ENCODE data around the gene SPAAR. TPM values are rescaled to one million over a fixed set of nuclear protein-coding genes. Genes with fewer than 3 reads are reported as not detected.

Gene SPAAR
- polyA plus RNA-seq, 1 donor (not counting 4 experiments of a cell fraction or from before 2014, with no cell fraction given), result not detected

DNA sequence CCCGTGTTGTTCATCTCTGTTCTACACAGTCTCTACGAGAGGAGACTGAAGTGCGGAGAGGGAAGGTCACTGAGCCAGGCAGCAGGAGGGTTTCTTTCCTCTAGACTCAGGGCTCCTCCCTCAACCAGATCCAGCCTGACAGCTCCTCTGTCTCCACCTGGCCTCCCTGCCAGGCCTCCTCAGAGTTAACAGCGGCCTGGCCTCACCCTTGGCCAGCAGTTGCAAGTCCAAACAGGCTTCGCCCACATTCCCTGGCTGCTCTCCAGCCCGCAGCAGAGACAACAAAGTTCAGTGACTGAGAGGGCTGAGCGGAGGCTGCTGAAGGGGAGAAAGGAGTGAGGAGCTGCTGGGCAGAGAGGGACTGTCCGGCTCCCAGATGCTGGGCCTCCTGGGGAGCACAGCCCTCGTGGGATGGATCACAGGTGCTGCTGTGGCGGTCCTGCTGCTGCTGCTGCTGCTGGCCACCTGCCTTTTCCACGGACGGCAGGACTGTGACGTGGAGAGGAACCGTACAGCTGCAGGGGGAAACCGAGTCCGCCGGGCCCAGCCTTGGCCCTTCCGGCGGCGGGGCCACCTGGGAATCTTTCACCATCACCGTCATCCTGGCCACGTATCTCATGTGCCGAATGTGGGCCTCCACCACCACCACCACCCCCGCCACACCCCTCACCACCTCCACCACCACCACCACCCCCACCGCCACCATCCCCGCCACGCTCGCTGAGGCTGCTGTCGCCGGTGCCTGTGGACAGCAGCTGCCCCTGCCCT, 3.2 kb upstream of the SPAAR start, which contains the start of gene HRCT1:
TSS of gene HRCT1 (plus strand) at position 291 of the 768 bp plus-strand sequence. CDS start at position 377, 86 bp downstream.
- no peaks in the 10 kb centered on the region for H3K27me3 ChIP-seq (ENCODE audit: control insufficient read depth, extremely low read depth, insufficient read depth, low read length)
- DNase-seq (ENCODE audit: low read depth, low spot score) (peak; percentile 84), FAIRE-seq (peak; percentile 92)
- H3K36me3 ChIP-seq (ENCODE audit: control insufficient read depth in 2 of 2, extremely low read depth in 1 of 2, insufficient read depth in 2 of 2, low read length in 2 of 2), result no peaks in the 10 kb centered on the region
- no peaks in the 10 kb centered on the region for H3K9me1 ChIP-seq (ENCODE audit: control insufficient read depth, extremely low read depth, insufficient read depth, low read length)
- no peak within 1 kb of the TSS for H3K9ac ChIP-seq (ENCODE audit: control insufficient read depth, extremely low read depth, insufficient read depth, low read length)
- peaks cover 36% of the 10 kb centered on the region for H3K4me1 ChIP-seq (ENCODE audit: control insufficient read depth, extremely low read depth, insufficient read depth, low read length)
- dilution Hi-C loops (cut with MboI; ENCODE audit: extremely low pct_ligation_motif_present, low sequenced_read_pairs), result no loop called here
- no peaks in the 10 kb centered on the region for H3K9me3 ChIP-seq (ENCODE audit: control insufficient read depth, low read depth, low read length)
- TF ChIP-seq EZH2 (IDR thresholded peaks at IDR 0.05; ENCODE audit: low read length), result no peak
- TF ChIP-seq, protein P1, sequence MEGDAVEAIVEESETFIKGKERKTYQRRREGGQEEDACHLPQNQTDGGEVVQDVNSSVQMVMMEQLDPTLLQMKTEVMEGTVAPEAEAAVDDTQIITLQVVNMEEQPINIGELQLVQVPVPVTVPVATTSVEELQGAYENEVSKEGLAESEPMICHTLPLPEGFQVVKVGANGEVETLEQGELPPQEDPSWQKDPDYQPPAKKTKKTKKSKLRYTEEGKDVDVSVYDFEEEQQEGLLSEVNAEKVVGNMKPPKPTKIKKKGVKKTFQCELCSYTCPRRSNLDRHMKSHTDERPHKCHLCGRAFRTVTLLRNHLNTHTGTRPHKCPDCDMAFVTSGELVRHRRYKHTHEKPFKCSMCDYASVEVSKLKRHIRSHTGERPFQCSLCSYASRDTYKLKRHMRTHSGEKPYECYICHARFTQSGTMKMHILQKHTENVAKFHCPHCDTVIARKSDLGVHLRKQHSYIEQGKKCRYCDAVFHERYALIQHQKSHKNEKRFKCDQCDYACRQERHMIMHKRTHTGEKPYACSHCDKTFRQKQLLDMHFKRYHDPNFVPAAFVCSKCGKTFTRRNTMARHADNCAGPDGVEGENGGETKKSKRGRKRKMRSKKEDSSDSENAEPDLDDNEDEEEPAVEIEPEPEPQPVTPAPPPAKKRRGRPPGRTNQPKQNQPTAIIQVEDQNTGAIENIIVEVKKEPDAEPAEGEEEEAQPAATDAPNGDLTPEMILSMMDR (optimal IDR thresholded peaks at IDR 0.05 in 1 of 3, IDR thresholded peaks at IDR 0.05 in 1 of 3, conservative IDR thresholded peaks at IDR 0.05 in 1 of 3; ENCODE audit: extremely low read depth in 1 of 3, insufficient read depth in 2 of 3, low read length in 3 of 3), result no peak
- H3K4me3 ChIP-seq (ENCODE audit: control insufficient read depth in 2 of 3, extremely low read depth in 1 of 3, insufficient read depth in 2 of 3, low read depth in 1 of 3, low read length in 3 of 3), result no peak within 1 kb of the TSS
- H3K79me2 ChIP-seq (ENCODE audit: control insufficient read depth, insufficient read depth, low read length), result no peaks in the 10 kb centered on the region
- no peak within 1 kb of the TSS for H2AFZ ChIP-seq (ENCODE audit: control insufficient read depth, low read length)
- H3K27ac ChIP-seq (ENCODE audit: control insufficient read depth, insufficient read depth, low read length), result no peak within 1 kb of the TSS
- H3K4me2 ChIP-seq (ENCODE audit: control insufficient read depth, extremely low read depth, insufficient read depth, low read depth, low read length), result peak within 1 kb of the TSS; percentile 31
- H4K20me1 ChIP-seq (ENCODE audit: control insufficient read depth, extremely low read depth, insufficient read depth, low read length), result no peaks in the 10 kb centered on the region

- H3K9me1 ChIP-seq (ENCODE audit: control insufficient read depth, extremely low read depth, insufficient read depth, low read length), result no peaks in the 10 kb centered on the region
- H3K9me3 ChIP-seq (ENCODE audit: control insufficient read depth, low read depth, low read length), result no peaks in the 10 kb centered on the region
- no peak overlapping the region for H3K27ac ChIP-seq (ENCODE audit: control insufficient read depth, insufficient read depth, low read length)
- H3K36me3 ChIP-seq (ENCODE audit: control insufficient read depth in 2 of 2, extremely low read depth in 1 of 2, insufficient read depth in 2 of 2, low read length in 2 of 2), result no peaks in the 10 kb centered on the region
- no peak overlapping the region for H3K9ac ChIP-seq (ENCODE audit: control insufficient read depth, extremely low read depth, insufficient read depth, low read length)
- no peak overlapping the region for H3K4me3 ChIP-seq (ENCODE audit: control insufficient read depth in 2 of 3, extremely low read depth in 1 of 3, insufficient read depth in 2 of 3, low read depth in 1 of 3, low read length in 3 of 3)
- H4K20me1 ChIP-seq (ENCODE audit: control insufficient read depth, extremely low read depth, insufficient read depth, low read length), result no peaks in the 10 kb centered on the region
- H3K4me1 ChIP-seq (ENCODE audit: control insufficient read depth, extremely low read depth, insufficient read depth, low read length), result peaks cover 36% of the 10 kb centered on the region
- H3K27me3 ChIP-seq (ENCODE audit: control insufficient read depth, extremely low read depth, insufficient read depth, low read length), result no peaks in the 10 kb centered on the region
- dilution Hi-C loops (cut with MboI; ENCODE audit: extremely low pct_ligation_motif_present, low sequenced_read_pairs), result no loop called here
- H3K79me2 ChIP-seq (ENCODE audit: control insufficient read depth, insufficient read depth, low read length), result no peaks in the 10 kb centered on the region
- TF ChIP-seq, protein P1 (optimal IDR thresholded peaks at IDR 0.05 in 1 of 3, IDR thresholded peaks at IDR 0.05 in 1 of 3, conservative IDR thresholded peaks at IDR 0.05 in 1 of 3; ENCODE audit: extremely low read depth in 1 of 3, insufficient read depth in 2 of 3, low read length in 3 of 3), result no peak
- TF ChIP-seq EZH2 (IDR thresholded peaks at IDR 0.05; ENCODE audit: low read length), result no peak
- no peak for FAIRE-seq
- no peak overlapping the region for H3K4me2 ChIP-seq (ENCODE audit: control insufficient read depth, extremely low read depth, insufficient read depth, low read depth, low read length)
- no peak overlapping the region for H2AFZ ChIP-seq (ENCODE audit: control insufficient read depth, low read length)
- DNase-seq (ENCODE audit: low read depth, low spot score), result no peak
These were observed 2.2 kb upstream of the SPAAR start for GRCh38 chr9:35906923-35907699.
